H9 (cell line): ENCODE data around the gene ATF4. TPM values are rescaled to one million over a fixed set of nuclear protein-coding genes. Genes with fewer than 3 reads are reported as not detected.

Experiments
- DNase-seq: peaks from one replicate; pipeline ENCODE4 v3.0.0-alpha.2; 2017
- H2AFZ ChIP-seq: one replicate; pipeline ENCODE4 v1.6.1; 2013; ENCODE audit warnings: mild to moderate bottlenecking, low read length, control low read depth, moderate library complexity
- H2AK5ac ChIP-seq: 2 replicates; pipeline ENCODE4 v1.6.1; 2013; ENCODE audit warnings: low read length, control low read depth, mixed read lengths; ENCODE audit not compliant: insufficient read length
- H2BK120ac ChIP-seq: one replicate; pipeline ENCODE4 v1.6.1; 2013; ENCODE audit warnings: low read depth, mild to moderate bottlenecking, low read length, control low read depth, inconsistent platforms; ENCODE audit not compliant: poor library complexity, severe bottlenecking
- H2BK12ac ChIP-seq: 2 replicates; pipeline ENCODE4 v1.6.1; 2013; ENCODE audit warnings: low read length, control low read depth, mixed read lengths, low read depth; ENCODE audit not compliant: insufficient read length
- H2BK15ac ChIP-seq: 2 replicates; pipeline ENCODE4 v1.6.1; 2013; ENCODE audit warnings: low read depth, low read length, control low read depth
- H2BK20ac ChIP-seq: one replicate; pipeline ENCODE4 v1.6.1; 2013; ENCODE audit warnings: low read depth, mild to moderate bottlenecking, low read length, control low read depth, inconsistent platforms; ENCODE audit not compliant: poor library complexity, severe bottlenecking
- H2BK5ac ChIP-seq: 2 replicates; pipeline ENCODE4 v1.6.1; 2013; ENCODE audit warnings: low read length, control low read depth, mixed read lengths; ENCODE audit not compliant: insufficient read length
- H3K14ac ChIP-seq: 2 replicates; pipeline ENCODE4 v1.6.1; 2013; ENCODE audit warnings: low read length, control low read depth; ENCODE audit not compliant: insufficient read depth
- H3K18ac ChIP-seq: 2 replicates; pipeline ENCODE4 v1.6.1; 2013; ENCODE audit warnings: low read depth, mild to moderate bottlenecking, mixed read lengths, low read length, control low read depth; ENCODE audit not compliant: insufficient read length
- H3K23ac ChIP-seq: 2 replicates; pipeline ENCODE4 v1.6.1; 2013; ENCODE audit warnings: low read length, control low read depth, mixed read lengths, low read depth; ENCODE audit not compliant: insufficient read length
- H3K23me2 ChIP-seq: 2 replicates; pipeline ENCODE4 v1.6.1; 2013; ENCODE audit warnings: low read depth, mild to moderate bottlenecking, mixed read lengths, low read length, control low read depth; ENCODE audit not compliant: insufficient read length, poor library complexity, severe bottlenecking
- H3K27ac ChIP-seq: 2 replicates; pipeline ENCODE4 v1.5.1; 2013; ENCODE audit warnings: low read length, control low read depth, mixed read lengths, low read depth; ENCODE audit not compliant: insufficient read length
- H3K27me3 ChIP-seq: 2 replicates; pipeline ENCODE4 v1.6.1; 2013; ENCODE audit warnings: low read length, control low read depth, inconsistent platforms; ENCODE audit not compliant: insufficient read depth
- H3K4ac ChIP-seq: 2 replicates; pipeline ENCODE4 v1.6.1; 2013; ENCODE audit warnings: low read depth, mild to moderate bottlenecking, control low read depth, inconsistent platforms, low read length, moderate library complexity
- H3K4me1 ChIP-seq: 2 replicates; pipeline ENCODE4 v1.6.1; 2013; ENCODE audit warnings: low read length, control low read depth, inconsistent platforms; ENCODE audit not compliant: insufficient read depth
- H3K4me2 ChIP-seq: 2 replicates; pipeline ENCODE4 v1.6.1; 2013; ENCODE audit warnings: low read length, control low read depth, mixed read lengths; ENCODE audit not compliant: insufficient read length, insufficient read depth
- H3K56ac ChIP-seq: 2 replicates; pipeline ENCODE4 v1.6.1; 2013; ENCODE audit warnings: low read depth, mild to moderate bottlenecking, mixed read lengths, low read length, control low read depth; ENCODE audit not compliant: insufficient read length
- H3K79me1 ChIP-seq: 2 replicates; pipeline ENCODE4 v1.6.1; 2013; ENCODE audit warnings: low read depth, mild to moderate bottlenecking, moderate library complexity, low read length, control low read depth, inconsistent platforms; ENCODE audit not compliant: insufficient read depth, poor library complexity, severe bottlenecking
- H3K79me2 ChIP-seq: 2 replicates; pipeline ENCODE4 v1.6.1; 2013; ENCODE audit warnings: low read length, control low read depth, inconsistent platforms; ENCODE audit not compliant: insufficient read depth
- H3K9ac ChIP-seq: 2 replicates; pipeline ENCODE4 v1.6.1; 2013; ENCODE audit warnings: low read length, control low read depth, mixed read lengths; ENCODE audit not compliant: insufficient read length; ENCODE audit errors: extremely low read depth
- H3K9me3 ChIP-seq: one replicate; pipeline ENCODE4 v1.6.1; 2013; ENCODE audit warnings: low read depth, low read length, inconsistent platforms; ENCODE audit not compliant: control insufficient read depth
- H3T11ph ChIP-seq: one replicate; pipeline ENCODE4 v1.6.1; 2013; ENCODE audit warnings: mild to moderate bottlenecking, low read length, control low read depth, inconsistent platforms
- H4K20me1 ChIP-seq: one replicate; pipeline ENCODE4 v1.6.1; 2013; ENCODE audit not compliant: control insufficient read depth, insufficient read length, insufficient read depth
- H4K5ac ChIP-seq: 2 replicates; pipeline ENCODE4 v1.6.1; 2013; ENCODE audit warnings: low read depth, mild to moderate bottlenecking, mixed read lengths, low read length, control low read depth; ENCODE audit not compliant: insufficient read length
- H4K8ac ChIP-seq: replicated peaks from 2 replicates; pipeline ENCODE4 v1.6.1; 2013; ENCODE audit warnings: low read length, control low read depth, mixed read lengths, low read depth; ENCODE audit not compliant: insufficient read length
- H4K91ac ChIP-seq: 2 replicates; pipeline ENCODE4 v1.6.1; 2013; ENCODE audit warnings: low read depth, mild to moderate bottlenecking, moderate library complexity, mixed read lengths, low read length, control low read depth; ENCODE audit not compliant: insufficient read length
- H3K27ac Mint-ChIP-seq, 3 experiments: 2 replicates in 2 of 3; 3 replicates in 1 of 3; pipeline ENCODE4 v1.8.0; 2020 to 2021; ENCODE audit warnings: mixed read lengths in 3 of 3, mild to moderate bottlenecking in 1 of 3, moderate library complexity in 1 of 3
- H3K27me3 Mint-ChIP-seq: 2 replicates; pipeline ENCODE4 v1.8.0; 2021; ENCODE audit warnings: low read depth, mild to moderate bottlenecking, moderate library complexity, mixed read lengths
- H3K36me3 Mint-ChIP-seq, 3 experiments: 2 replicates in 2 of 3; 3 replicates in 1 of 3; pipeline ENCODE4 v1.8.0; 2020 to 2021; ENCODE audit warnings: low read depth in 3 of 3, mixed read lengths in 3 of 3; ENCODE audit not compliant: insufficient read depth in 1 of 3
- H3K4me1 Mint-ChIP-seq, 2 experiments: 2 replicates each; pipeline ENCODE4 v1.8.0; 2020; ENCODE audit warnings: mixed read lengths in 2 of 2
- H3K4me3 Mint-ChIP-seq, 2 experiments: 2 replicates in 1 of 2; 3 replicates in 1 of 2; pipeline ENCODE4 v1.8.0; 2020 to 2021; ENCODE audit warnings: mild to moderate bottlenecking in 2 of 2, mixed read lengths in 2 of 2, moderate library complexity in 1 of 2
- H3K9me3 Mint-ChIP-seq, 2 experiments: 2 replicates in 1 of 2; 3 replicates in 1 of 2; pipeline ENCODE4 v1.8.0; 2020; ENCODE audit warnings: mild to moderate bottlenecking in 2 of 2, mixed read lengths in 2 of 2, moderate library complexity in 1 of 2
- CTCF ChIP-seq: fragments of 200-600 bp; sonication (generic); conservative IDR thresholded peaks from 3 replicates; pipeline ENCODE4 v1.8.0; 2021; ENCODE audit warnings: antibody characterized with exemption, mild to moderate bottlenecking
- WGBS: extraction: QIAGEN DNeasy Blood & Tissue Kit; methylation state at CpG from one replicate; pipeline ENCODE4 v1.1.7; 2013; ENCODE audit warnings: missing lambda C conversion rate, low lambda C conversion rate, mixed read lengths; ENCODE audit not compliant: insufficient read length; ENCODE audit errors: extremely low coverage; 5-methylcytosine and 5-hydroxymethylcytosine counted together
- total RNA-seq: library from RNA; stranded (reverse); gene quantifications from 2 replicates; pipeline ENCODE4 v1.2.1, GENCODE V29; 2021

Gene ATF4
- total RNA-seq, 1 experiment from 2014 or later, result 455 TPM

DNA sequence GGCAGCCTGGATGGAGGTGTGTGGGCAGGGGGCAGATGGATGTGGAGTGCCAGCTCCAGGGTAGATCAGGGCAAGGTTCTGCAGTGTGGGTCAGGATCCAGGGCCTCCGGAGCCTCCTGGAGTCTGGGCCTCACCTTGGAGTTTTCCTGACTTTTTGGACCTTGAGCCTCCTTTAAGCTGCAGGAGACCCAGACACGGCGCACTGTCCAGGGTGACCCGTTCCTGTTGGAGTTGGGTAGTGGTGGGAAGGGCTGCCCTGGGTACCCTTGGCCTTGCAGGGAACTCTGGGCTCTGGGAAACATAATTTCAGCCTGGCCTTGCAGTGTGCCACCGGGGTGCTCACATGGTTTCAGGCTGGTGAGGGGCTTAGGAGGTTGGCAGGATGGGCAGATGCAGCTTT is 46.5 kb upstream of the ATF4 start:
- H2BK12ac ChIP-seq, result no peak overlapping the region
- H3K9me3 Mint-ChIP-seq, result no peaks in the 10 kb centered on the region
- H2AFZ ChIP-seq, result no peak overlapping the region
- no peaks in the 10 kb centered on the region for H3K79me2 ChIP-seq
- no peak overlapping the region for H3T11ph ChIP-seq
- no peak overlapping the region for H3K27ac ChIP-seq
- H3K4me3 Mint-ChIP-seq, result 0 out of 5 replicates have a peak overlapping the region, but pooled peaks of 1 of the 2 experiments have one; percentile 12
- no peak overlapping the region for H2BK120ac ChIP-seq
- no peak overlapping the region for H3K4ac ChIP-seq
- no peak for TF ChIP-seq CTCF
- no peak overlapping the region for H2BK15ac ChIP-seq
- H3K9me3 ChIP-seq, result no peaks in the 10 kb centered on the region
- H4K8ac ChIP-seq, result no peak overlapping the region
- no peak overlapping the region for H3K23ac ChIP-seq
- H3K14ac ChIP-seq, result no peak overlapping the region
- no peak overlapping the region for H3K4me2 ChIP-seq
- no peaks in the 10 kb centered on the region for H3K36me3 Mint-ChIP-seq
- no peak overlapping the region for H2AK5ac ChIP-seq
- H3K18ac ChIP-seq, result no peak overlapping the region
- H4K91ac ChIP-seq, result no peak overlapping the region
- peaks cover 49 to 69% of the 10 kb centered on the region in 2 experiments for H3K4me1 Mint-ChIP-seq
- H3K23me2 ChIP-seq, result no peaks in the 10 kb centered on the region
- H4K5ac ChIP-seq, result no peak overlapping the region
- whole genome bisulfite sequencing, result no CpG with 5 or more reads among the region's 5 CpGs
- H3K27me3 ChIP-seq, result no peaks in the 10 kb centered on the region
- H3K27me3 Mint-ChIP-seq, result peaks cover 5% of the 10 kb centered on the region
- no peak overlapping the region for H3K56ac ChIP-seq
- no peaks in the 10 kb centered on the region for H4K20me1 ChIP-seq
- H2BK20ac ChIP-seq, result no peak overlapping the region
- DNase-seq, result no peak
- no peak overlapping the region for H3K9ac ChIP-seq
- H3K27ac Mint-ChIP-seq, result no peak overlapping the region
- H3K4me1 ChIP-seq, result peaks cover 3% of the 10 kb centered on the region; the same call in 1 of the 2 replicates
- H3K79me1 ChIP-seq, result no peaks in the 10 kb centered on the region
- no peak overlapping the region for H2BK5ac ChIP-seq
